GM18907 (cell line): ENCODE data around the gene ARHGEF2.

Experiments used
- ATAC-seq: cut with Tn5 transposase; IDR thresholded peaks from one replicate; pipeline ENCODE4 v1.9.1; 2021; ENCODE audit warnings: mild to moderate bottlenecking, moderate library complexity; ENCODE audit not compliant: unreplicated experiment

ARHGEF2 gene

GRCh38 chr1:155913969-155914757, 64.2 kb downstream of the ARHGEF2 start:
- no peak for ATAC-seq

DNA sequence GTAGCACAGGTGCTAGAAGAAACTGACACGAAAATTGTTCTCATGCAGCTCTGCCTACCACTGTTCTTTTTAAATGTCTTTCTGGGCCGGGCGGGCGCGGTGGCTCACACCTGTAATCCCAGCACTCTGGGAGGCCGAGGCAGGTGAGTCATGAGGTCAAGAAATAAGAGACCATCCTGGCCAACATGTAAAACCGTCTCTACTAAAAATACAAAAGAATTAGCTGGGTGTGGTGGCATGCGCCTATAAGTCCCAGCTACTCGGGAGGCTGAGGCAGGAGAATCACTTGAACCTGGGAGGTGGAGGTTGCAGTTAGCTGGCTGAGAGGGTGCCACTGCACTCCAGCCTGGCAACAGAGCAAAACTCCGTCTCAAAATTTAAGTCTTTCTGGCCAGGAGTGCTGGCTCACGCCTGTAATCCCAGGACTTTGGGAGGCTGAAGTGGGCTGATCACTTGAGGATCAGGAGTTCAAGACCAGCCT, 66.3 kb downstream of the ARHGEF2 start:
- no peak for ATAC-seq

DNA sequence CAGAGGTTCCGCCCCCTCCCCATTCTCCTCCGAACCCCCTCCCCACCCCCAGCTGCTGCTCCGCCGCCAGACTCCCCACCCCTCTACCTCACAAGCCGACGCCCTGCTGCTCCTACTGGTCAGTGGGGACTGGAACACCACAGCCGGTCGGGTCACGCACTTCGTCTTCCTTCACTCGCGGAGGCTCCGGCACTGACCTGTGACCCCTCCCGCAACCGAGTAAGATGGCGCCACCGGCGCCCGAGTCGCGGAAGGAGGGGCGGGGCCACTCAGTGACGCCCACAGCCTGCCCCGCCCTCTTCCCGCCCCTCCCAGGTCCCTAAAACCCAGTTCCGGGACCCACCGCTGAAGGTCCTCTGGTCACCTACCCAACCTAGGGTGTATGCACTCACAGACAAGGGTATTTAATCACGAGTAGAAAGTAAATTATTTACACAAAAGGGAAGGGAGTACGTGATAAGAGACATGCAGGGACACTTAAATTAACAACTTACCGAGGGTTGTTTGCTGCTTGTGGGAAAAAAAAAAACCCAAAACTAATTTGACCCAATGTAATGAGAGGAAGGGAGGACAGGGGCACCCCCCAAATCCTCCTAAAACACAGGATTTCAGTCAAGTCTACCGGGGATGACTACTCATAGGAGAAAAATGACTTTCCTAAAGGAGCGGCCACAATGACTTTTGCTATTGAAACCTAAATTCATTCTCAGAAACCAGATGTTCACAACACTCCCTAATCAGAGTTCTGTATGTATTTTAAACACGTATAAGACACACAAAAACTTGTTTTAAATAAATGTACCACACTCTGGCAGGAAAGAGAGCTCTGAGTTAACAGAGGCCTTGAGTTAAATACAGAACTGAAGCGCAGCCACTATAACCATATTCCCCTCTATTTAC, 66.9 kb downstream of the ARHGEF2 start, which contains the start of gene RIT1:
TSS of gene RIT1 (minus strand) at position 194 of the 900 bp plus-strand sequence. CDS start 588 bp downstream, outside the sequence.
- ATAC-seq: peak; percentile 81

GRCh38 chr1:155910621-155911121, 67.7 kb downstream of the ARHGEF2 start:
- peak; percentile 20 for ATAC-seq

GRCh38 chr1:155909894-155910293, 68.5 kb downstream of the ARHGEF2 start:
- no peak for ATAC-seq

GRCh38 chr1:155904261-155904660, 74.1 kb downstream of the ARHGEF2 start:
- no peak for ATAC-seq

DNA sequence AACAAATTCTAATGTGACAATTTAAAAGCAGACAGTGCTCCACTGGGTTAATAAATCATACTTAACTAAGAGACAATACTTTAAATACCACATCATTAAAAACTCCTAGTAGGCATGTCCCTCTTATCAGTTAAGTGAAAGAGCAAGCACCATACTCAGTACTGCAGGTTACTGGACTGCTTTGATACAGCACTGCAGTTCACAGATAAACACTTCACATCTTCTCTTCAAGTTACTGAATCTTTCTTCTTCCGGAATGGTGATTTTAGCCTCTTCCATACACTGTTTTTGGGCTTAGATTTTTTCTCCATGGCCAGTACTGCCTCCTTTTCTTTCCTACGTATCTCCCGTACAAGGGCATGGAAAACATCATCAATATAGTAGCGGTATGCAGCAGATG, 78.2 kb downstream of the ARHGEF2 start:
- ATAC-seq: no peak

- no peak for ATAC-seq
Observed at GRCh38 chr1:155899683-155900082, 78.7 kb downstream of the ARHGEF2 start.

- ATAC-seq: no peak
Observed at GRCh38 chr1:155898888-155899287, 79.5 kb downstream of the ARHGEF2 start.

GRCh38 chr1:155897746-155898145, 80.6 kb downstream of the ARHGEF2 start:
- no peak for ATAC-seq
